ENCODE results near the gene MRPS27.

DNA sequence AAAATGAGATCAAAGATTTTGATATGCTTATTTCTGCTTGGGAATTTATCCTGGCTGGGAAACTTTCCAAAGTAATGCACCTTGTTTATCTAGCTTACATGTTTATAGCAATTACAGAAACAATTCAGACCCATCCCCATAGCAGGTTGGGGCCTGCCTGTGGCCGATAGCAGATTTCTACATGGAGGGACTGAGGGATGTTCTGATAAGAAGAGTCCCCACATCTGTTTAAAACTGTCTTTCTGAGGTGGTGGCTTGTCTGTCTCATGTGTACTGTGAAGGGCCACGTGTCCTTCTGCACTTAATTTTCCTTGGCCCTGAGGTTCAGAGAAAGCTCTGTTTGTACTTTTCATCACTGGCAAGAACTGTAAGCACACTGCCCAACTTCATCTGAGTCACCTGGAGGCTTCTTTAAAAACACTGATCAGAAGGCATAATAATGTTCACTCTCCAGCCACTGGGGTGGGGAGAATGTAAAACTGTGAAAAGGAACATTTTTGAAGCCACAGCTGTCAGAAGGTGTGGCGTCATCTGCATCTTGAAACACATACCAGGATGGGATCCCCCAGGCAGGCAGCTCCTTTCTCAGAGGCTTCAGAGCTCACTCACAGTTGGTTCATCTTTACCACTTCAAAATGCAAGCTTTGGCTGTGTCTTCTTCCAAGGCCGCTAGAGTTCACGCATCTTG is 132.5 kb downstream of the MRPS27 start:
- TF ChIP-seq, protein P1, sequence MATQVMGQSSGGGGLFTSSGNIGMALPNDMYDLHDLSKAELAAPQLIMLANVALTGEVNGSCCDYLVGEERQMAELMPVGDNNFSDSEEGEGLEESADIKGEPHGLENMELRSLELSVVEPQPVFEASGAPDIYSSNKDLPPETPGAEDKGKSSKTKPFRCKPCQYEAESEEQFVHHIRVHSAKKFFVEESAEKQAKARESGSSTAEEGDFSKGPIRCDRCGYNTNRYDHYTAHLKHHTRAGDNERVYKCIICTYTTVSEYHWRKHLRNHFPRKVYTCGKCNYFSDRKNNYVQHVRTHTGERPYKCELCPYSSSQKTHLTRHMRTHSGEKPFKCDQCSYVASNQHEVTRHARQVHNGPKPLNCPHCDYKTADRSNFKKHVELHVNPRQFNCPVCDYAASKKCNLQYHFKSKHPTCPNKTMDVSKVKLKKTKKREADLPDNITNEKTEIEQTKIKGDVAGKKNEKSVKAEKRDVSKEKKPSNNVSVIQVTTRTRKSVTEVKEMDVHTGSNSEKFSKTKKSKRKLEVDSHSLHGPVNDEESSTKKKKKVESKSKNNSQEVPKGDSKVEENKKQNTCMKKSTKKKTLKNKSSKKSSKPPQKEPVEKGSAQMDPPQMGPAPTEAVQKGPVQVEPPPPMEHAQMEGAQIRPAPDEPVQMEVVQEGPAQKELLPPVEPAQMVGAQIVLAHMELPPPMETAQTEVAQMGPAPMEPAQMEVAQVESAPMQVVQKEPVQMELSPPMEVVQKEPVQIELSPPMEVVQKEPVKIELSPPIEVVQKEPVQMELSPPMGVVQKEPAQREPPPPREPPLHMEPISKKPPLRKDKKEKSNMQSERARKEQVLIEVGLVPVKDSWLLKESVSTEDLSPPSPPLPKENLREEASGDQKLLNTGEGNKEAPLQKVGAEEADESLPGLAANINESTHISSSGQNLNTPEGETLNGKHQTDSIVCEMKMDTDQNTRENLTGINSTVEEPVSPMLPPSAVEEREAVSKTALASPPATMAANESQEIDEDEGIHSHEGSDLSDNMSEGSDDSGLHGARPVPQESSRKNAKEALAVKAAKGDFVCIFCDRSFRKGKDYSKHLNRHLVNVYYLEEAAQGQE (IDR thresholded peaks at IDR 0.05; ENCODE audit: low read depth): no peak
- TF ChIP-seq, protein P2, sequence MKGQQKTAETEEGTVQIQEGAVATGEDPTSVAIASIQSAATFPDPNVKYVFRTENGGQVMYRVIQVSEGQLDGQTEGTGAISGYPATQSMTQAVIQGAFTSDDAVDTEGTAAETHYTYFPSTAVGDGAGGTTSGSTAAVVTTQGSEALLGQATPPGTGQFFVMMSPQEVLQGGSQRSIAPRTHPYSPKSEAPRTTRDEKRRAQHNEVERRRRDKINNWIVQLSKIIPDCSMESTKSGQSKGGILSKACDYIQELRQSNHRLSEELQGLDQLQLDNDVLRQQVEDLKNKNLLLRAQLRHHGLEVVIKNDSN (IDR thresholded peaks at IDR 0.05): no peak
- no peak for TF ChIP-seq TEAD4 (IDR thresholded peaks at IDR 0.05)

Measured in Ishikawa (cell line).